ENCODE results near the gene WDR90. TPM values are rescaled to one million over a fixed set of nuclear protein-coding genes. Genes with fewer than 3 reads are reported as not detected.

WDR90 gene
- total and polyA plus RNA-seq, 2 of the 13 experiments (the other 11 are each of a cell fraction or from before 2014, with no cell fraction given): 14.9 to 28.9 TPM

GRCh38 chr16:642189-643049 is 6.7 kb upstream of the WDR90 start (continued):
- peak; percentile 80; the same call in 1 of the 2 replicates for TF ChIP-seq ZNF431 (CRISPR knock-in tag; IDR thresholded peaks at IDR 0.05; ENCODE audit: borderline replicate concordance, low read depth)
- no peak; the same call in 1 of the 2 replicates for TF ChIP-seq KDM1A (CRISPR knock-in tag; IDR thresholded peaks at IDR 0.05)
- TF ChIP-seq FOXA3 (CRISPR knock-in tag; IDR thresholded peaks at IDR 0.05): no peak
- no peak for TF ChIP-seq ERF (CRISPR knock-in tag; IDR thresholded peaks at IDR 0.05)
- no peak for TF ChIP-seq ZHX2 (IDR thresholded peaks at IDR 0.05; ENCODE audit: low read depth)
- TF ChIP-seq ZHX2 (CRISPR knock-in tag; IDR thresholded peaks at IDR 0.05; ENCODE audit: borderline replicate concordance): 0 out of 2 replicates have a peak, but pooled peaks have one; percentile 62
- no peak; the same call in 1 of the 2 replicates for TF ChIP-seq ZNF782 (CRISPR knock-in tag; IDR thresholded peaks at IDR 0.05; ENCODE audit: borderline replicate concordance)
- TF ChIP-seq ZSCAN29 (CRISPR knock-in tag; conservative IDR thresholded peaks at IDR 0.05): no peak
- TF ChIP-seq CHD4 (IDR thresholded peaks at IDR 0.05; ENCODE audit: borderline replicate concordance, low read length): no peak
- TF ChIP-seq ZNF614 (CRISPR knock-in tag; IDR thresholded peaks at IDR 0.05; ENCODE audit: borderline replicate concordance): no peak
- no peak; the same call in 1 of the 2 replicates for TF ChIP-seq ZNF761 (CRISPR knock-in tag; conservative IDR thresholded peaks at IDR 0.05)
- no peak for TF ChIP-seq RBAK (CRISPR knock-in tag; IDR thresholded peaks at IDR 0.05)
- no peak for TF ChIP-seq CEBPB (IDR thresholded peaks at IDR 0.05; ENCODE audit: borderline replicate concordance, low read depth, low read length)
- 0 out of 2 replicates have a peak, but pooled peaks have one; percentile 13 for TF ChIP-seq GLI4 (CRISPR knock-in tag; IDR thresholded peaks at IDR 0.05; ENCODE audit: borderline replicate concordance)
- peak; percentile 41; the same call in 1 of the 2 replicates for TF ChIP-seq SIX4 (CRISPR knock-in tag; IDR thresholded peaks at IDR 0.05)
- no peak for TF ChIP-seq ZNF207 (IDR thresholded peaks at IDR 0.05; ENCODE audit: borderline replicate concordance)
- peak; percentile 76; the same call in 1 of the 2 replicates for TF ChIP-seq ZNF773 (CRISPR knock-in tag; IDR thresholded peaks at IDR 0.05; ENCODE audit: borderline replicate concordance)
- no peak for TF ChIP-seq POLR2AphosphoS2 (IDR thresholded peaks at IDR 0.05; ENCODE audit: low read depth, low read length)
- TF ChIP-seq HNF1A (IDR thresholded peaks at IDR 0.05; ENCODE audit: low read depth): no peak
- TF ChIP-seq HNF1A (CRISPR knock-in tag; IDR thresholded peaks at IDR 0.05; ENCODE audit: borderline replicate concordance): no peak
